Neural progenitor cell (in vitro differentiated cells): ENCODE data around the gene FLCN. TPM values are rescaled to one million over a fixed set of nuclear protein-coding genes. Genes with fewer than 3 reads are reported as not detected.
A peak's percentile ranks its signal among the peaks of the same experiment; 100 is the strongest.

ENCODE experiments used
- DNase-seq: peaks from one replicate; pipeline ENCODE4 v3.0.0-alpha.2; 2016; ENCODE audit warnings: low spot score
- H2AFZ ChIP-seq: fragments of 200-600 bp; sonication (generic); replicated peaks from 2 replicates; pipeline ENCODE4 v1.6.1; 2016; ENCODE audit warnings: antibody characterized with exemption
- H3F3A ChIP-seq: fragments of 200-600 bp; sonication (generic); 2 replicates; pipeline ENCODE4 v1.6.1; 2016; ENCODE audit warnings: antibody characterized with exemption, low read depth
- H3K27ac ChIP-seq: fragments of 200-600 bp; sonication (generic); 2 replicates; pipeline ENCODE4 v1.5.1; 2016; ENCODE audit warnings: mild to moderate bottlenecking
- H3K27me3 ChIP-seq: fragments of 200-600 bp; sonication (generic); 2 replicates; pipeline ENCODE4 v1.6.1; 2016; ENCODE audit warnings: mild to moderate bottlenecking, moderate library complexity
- H3K36me3 ChIP-seq: fragments of 200-600 bp; sonication (generic); 2 replicates; pipeline ENCODE4 v1.5.1; 2016
- H3K4me1 ChIP-seq: fragments of 200-600 bp; sonication (generic); 2 replicates; pipeline ENCODE4 v1.6.1; 2016; ENCODE audit warnings: mixed run types
- H3K4me2 ChIP-seq: fragments of 200-600 bp; sonication (generic); 2 replicates; pipeline ENCODE4 v1.6.1; 2016
- H3K4me3 ChIP-seq: fragments of 200-600 bp; sonication (generic); 2 replicates; pipeline ENCODE4 v1.5.1; 2016
- H3K79me2 ChIP-seq: fragments of 200-600 bp; sonication (generic); 2 replicates; pipeline ENCODE4 v1.6.1; 2016; ENCODE audit warnings: low read depth
- H3K9ac ChIP-seq: fragments of 200-600 bp; sonication (generic); 2 replicates; pipeline ENCODE4 v1.6.1; 2016
- H3K9me3 ChIP-seq: fragments of 200-600 bp; sonication (generic); 2 replicates; pipeline ENCODE4 v1.5.1; 2016; ENCODE audit warnings: low read depth
- H4K20me1 ChIP-seq: fragments of 200-600 bp; sonication (generic); 2 replicates; pipeline ENCODE4 v1.6.1; 2016; ENCODE audit warnings: low read depth
- H3K27ac Mint-ChIP-seq: 3 replicates; pipeline ENCODE4 v1.8.0; 2021; ENCODE audit warnings: mixed read lengths
- H3K27me3 Mint-ChIP-seq: 2 replicates; pipeline ENCODE4 v1.8.0; 2022; ENCODE audit warnings: low read depth, mild to moderate bottlenecking, inconsistent platforms, moderate library complexity, mixed read lengths; ENCODE audit not compliant: insufficient read depth
- H3K36me3 Mint-ChIP-seq: 3 replicates; pipeline ENCODE4 v1.8.0; 2021; ENCODE audit warnings: mixed read lengths
- H3K4me1 Mint-ChIP-seq: 3 replicates; pipeline ENCODE4 v1.8.0; 2021; ENCODE audit warnings: mixed read lengths
- H3K4me3 Mint-ChIP-seq: 3 replicates; pipeline ENCODE4 v1.8.0; 2021; ENCODE audit warnings: mild to moderate bottlenecking, moderate library complexity, mixed read lengths
- H3K9me3 Mint-ChIP-seq: 3 replicates; pipeline ENCODE4 v1.8.0; 2020; ENCODE audit warnings: mixed read lengths
- CTCF ChIP-seq: fragments of 200-600 bp; sonication (generic); IDR thresholded peaks from 2 replicates; pipeline ENCODE4 v1.5.1; 2017; ENCODE audit warnings: antibody characterized with exemption, mild to moderate bottlenecking
- EZH2 ChIP-seq: fragments of 200-600 bp; sonication (generic); IDR thresholded peaks from 2 replicates; pipeline ENCODE4 v1.6.1; 2017; ENCODE audit warnings: antibody characterized with exemption, mild to moderate bottlenecking, moderate library complexity
- EZH2phosphoT487 ChIP-seq: fragments of 200-600 bp; sonication (generic); IDR thresholded peaks from 2 replicates; pipeline ENCODE4 v1.6.1; 2017; ENCODE audit warnings: antibody characterized with exemption
- total RNA-seq: library from RNA; depleted of rRNA; stranded (reverse); fragments of >200 nt; gene quantifications from 2 replicates; pipeline ENCODE4 v1.2.3, GENCODE V29; 2015; ENCODE audit warnings: low replicate concordance

Gene FLCN
- total RNA-seq, 1 donor from 2014 or later = 16.3 TPM

- no peak overlapping the region for H3K4me2 ChIP-seq
- TF ChIP-seq CTCF = peak; percentile 8
- TF ChIP-seq EZH2 = no peak
- no peaks in the 10 kb centered on the region for H3K79me2 ChIP-seq
- no peak overlapping the region for H2AFZ ChIP-seq
- no peaks in the 10 kb centered on the region for H3F3A ChIP-seq
- no peak overlapping the region for H3K27ac Mint-ChIP-seq
- no peak overlapping the region for H3K4me3 Mint-ChIP-seq
- H3K4me3 ChIP-seq = no peak overlapping the region
- no peaks in the 10 kb centered on the region for H3K9me3 Mint-ChIP-seq
- H4K20me1 ChIP-seq = no peaks in the 10 kb centered on the region
- no peak for DNase-seq
- no peaks in the 10 kb centered on the region for H3K9me3 ChIP-seq
- peaks cover 29% of the 10 kb centered on the region for H3K36me3 Mint-ChIP-seq
- H3K36me3 ChIP-seq = no peaks in the 10 kb centered on the region
- no peaks in the 10 kb centered on the region for H3K4me1 ChIP-seq
- H3K27me3 ChIP-seq = no peaks in the 10 kb centered on the region
- H3K9ac ChIP-seq = no peak overlapping the region
- no peak overlapping the region for H3K27ac ChIP-seq
- H3K4me1 Mint-ChIP-seq = no peaks in the 10 kb centered on the region
- H3K27me3 Mint-ChIP-seq = peaks cover 5% of the 10 kb centered on the region
These were observed 64.7 kb downstream of the FLCN start for GRCh38 chr17:17172001-17172939.

GRCh38 chr17:17171186-17171585 lies 65.8 kb downstream of the FLCN start:
- Histone ChIP-seq H3K4me3 (no peak overlapping the region), H2AFZ (no peak overlapping the region), H4K20me1 (no peaks in the 10 kb centered on the region), H3K27ac (no peak overlapping the region), H3K79me2 (no peaks in the 10 kb centered on the region), H3K9me3 (no peaks in the 10 kb centered on the region), H3K4me2 (no peak overlapping the region), H3K4me1 (no peaks in the 10 kb centered on the region), H3F3A (no peaks in the 10 kb centered on the region), H3K9ac (no peak overlapping the region), H3K36me3 (no peaks in the 10 kb centered on the region), H3K27me3 (no peaks in the 10 kb centered on the region)
- peaks cover 25% of the 10 kb centered on the region for H3K36me3 Mint-ChIP-seq
- H3K27me3 Mint-ChIP-seq = peaks cover 5% of the 10 kb centered on the region
- TF ChIP-seq EZH2phosphoT487 = no peak
- no peak for TF ChIP-seq CTCF
- DNase-seq = no peak
- no peaks in the 10 kb centered on the region for H3K4me1 Mint-ChIP-seq
- H3K4me3 Mint-ChIP-seq = no peak overlapping the region
- no peak overlapping the region for H3K27ac Mint-ChIP-seq
- no peaks in the 10 kb centered on the region for H3K9me3 Mint-ChIP-seq

- Histone ChIP-seq H3K27ac (no peak overlapping the region), H3K4me2 (no peak overlapping the region), H2AFZ (no peak overlapping the region), H3K79me2 (no peaks in the 10 kb centered on the region), H3K4me3 (no peak overlapping the region), H3K9me3 (no peaks in the 10 kb centered on the region), H3K36me3 (no peaks in the 10 kb centered on the region), H3K4me1 (no peaks in the 10 kb centered on the region), H4K20me1 (no peaks in the 10 kb centered on the region), H3K27me3 (no peaks in the 10 kb centered on the region), H3F3A (no peaks in the 10 kb centered on the region), H3K9ac (no peak overlapping the region)
- no peak for DNase-seq
- Mint-ChIP-seq H3K4me3 (no peak overlapping the region), H3K27ac (no peak overlapping the region), H3K4me1 (no peaks in the 10 kb centered on the region), H3K36me3 (peaks cover 24% of the 10 kb centered on the region), H3K9me3 (no peaks in the 10 kb centered on the region), H3K27me3 (peaks cover 5% of the 10 kb centered on the region)
- TF ChIP-seq CTCF (no peak), EZH2phosphoT487 (no peak), EZH2 (no peak)
These were observed 66.5 kb downstream of the FLCN start for GRCh38 chr17:17170346-17170985.
